ENCODE measurements around the gene SLC30A2. TPM values are rescaled to one million over a fixed set of nuclear protein-coding genes. Genes with fewer than 3 reads are reported as not detected.

SLC30A2 gene
- polyA plus RNA-seq, 1 donor from 2014 or later = 0.46 TPM

DNA sequence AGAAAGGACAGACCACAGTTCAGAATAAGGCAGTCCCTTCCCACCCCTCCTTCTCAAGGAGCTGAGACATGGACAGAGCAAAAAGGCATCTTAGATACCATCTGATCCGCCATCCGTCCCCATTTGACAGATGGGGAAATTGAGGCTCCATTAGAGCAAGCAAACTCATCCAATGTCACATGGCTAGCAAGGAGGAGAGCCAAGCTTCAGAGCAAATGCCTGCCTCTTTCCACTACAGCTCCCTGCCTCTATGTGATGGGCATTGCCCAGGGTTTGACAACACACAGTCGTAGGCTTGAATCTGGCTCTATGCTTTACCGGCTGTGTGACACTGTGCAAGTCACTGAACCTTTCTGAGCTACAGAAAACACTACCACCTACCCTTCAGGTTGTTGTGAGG lies 3.9 kb downstream of the SLC30A2 start:
- Histone ChIP-seq H3K79me2 (replicated peaks; ENCODE audit: insufficient read depth, low read length) (no peaks in the 10 kb centered on the region), H2AFZ (ENCODE audit: low read depth, low read length) (no peak overlapping the region), H3K4me3 (ENCODE audit: low read length) (no peak overlapping the region), H3K9ac (ENCODE audit: low read length) (no peak overlapping the region), H3F3A (ENCODE audit: insufficient read depth, low read length, poor library complexity, severe bottlenecking) (no peaks in the 10 kb centered on the region), H3K4me2 (ENCODE audit: low read length) (no peak overlapping the region), H3K36me3 (ENCODE audit: insufficient read depth, low read length) (no peaks in the 10 kb centered on the region), H3K27me3 (ENCODE audit: insufficient read depth, low read depth, low read length) (peaks cover 41% of the 10 kb centered on the region), H3K9me2 (ENCODE audit: insufficient read depth, low read length) (no peaks in the 10 kb centered on the region), H3K9me3 (ENCODE audit: low read length) (no peaks in the 10 kb centered on the region), H4K20me1 (ENCODE audit: insufficient read depth) (no peaks in the 10 kb centered on the region), H3K27ac (ENCODE audit: low read length) (no peak overlapping the region)
- TF ChIP-seq RAD21 (conservative IDR thresholded peaks at IDR 0.05) = no peak

DNA sequence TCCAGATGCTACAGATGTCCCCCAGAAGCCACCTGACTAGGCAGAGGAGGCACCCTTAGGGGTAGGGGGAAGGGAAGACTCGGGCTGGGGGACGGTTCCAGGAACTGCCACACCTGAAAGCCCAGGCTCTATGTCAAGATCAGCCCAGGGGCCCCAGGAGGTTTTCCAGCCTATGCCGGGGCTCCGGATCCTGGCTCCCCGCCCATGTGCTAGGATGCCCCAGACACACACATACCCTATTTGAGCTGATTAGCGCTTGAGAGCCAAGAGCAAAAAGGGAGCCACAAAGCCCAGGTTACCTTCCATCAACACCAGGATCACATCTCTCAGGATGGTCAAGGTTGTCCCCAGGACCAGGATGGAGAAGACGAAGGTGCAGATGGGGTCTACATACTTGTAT lies 4.5 kb downstream of the SLC30A2 start:
- no peaks in the 10 kb centered on the region for H3K9me2 ChIP-seq (ENCODE audit: insufficient read depth, low read length)
- no peaks in the 10 kb centered on the region for H3K9me3 ChIP-seq (ENCODE audit: low read length)
- no peak overlapping the region for H3K4me2 ChIP-seq (ENCODE audit: low read length)
- peaks cover 35% of the 10 kb centered on the region for H3K27me3 ChIP-seq (ENCODE audit: insufficient read depth, low read depth, low read length)
- no peaks in the 10 kb centered on the region for H4K20me1 ChIP-seq (ENCODE audit: insufficient read depth)
- TF ChIP-seq TAF1 (IDR thresholded peaks at IDR 0.05; ENCODE audit: low read depth) (no peak), SMC3 (conservative IDR thresholded peaks at IDR 0.05; ENCODE audit: poor library complexity) (no peak), RAD21 (conservative IDR thresholded peaks at IDR 0.05) (no peak), EP300 (conservative IDR thresholded peaks at IDR 0.05; ENCODE audit: poor library complexity, severe bottlenecking) (no peak), MXI1 (conservative IDR thresholded peaks at IDR 0.05; ENCODE audit: poor library complexity, severe bottlenecking) (no peak), POLR2AphosphoS5 (IDR thresholded peaks at IDR 0.05) (no peak), EZH2 (IDR thresholded peaks at IDR 0.05; ENCODE audit: borderline replicate concordance, insufficient read depth, low read length, poor library complexity, severe bottlenecking) (no peak)
- TF ChIP-seq, protein P1, sequence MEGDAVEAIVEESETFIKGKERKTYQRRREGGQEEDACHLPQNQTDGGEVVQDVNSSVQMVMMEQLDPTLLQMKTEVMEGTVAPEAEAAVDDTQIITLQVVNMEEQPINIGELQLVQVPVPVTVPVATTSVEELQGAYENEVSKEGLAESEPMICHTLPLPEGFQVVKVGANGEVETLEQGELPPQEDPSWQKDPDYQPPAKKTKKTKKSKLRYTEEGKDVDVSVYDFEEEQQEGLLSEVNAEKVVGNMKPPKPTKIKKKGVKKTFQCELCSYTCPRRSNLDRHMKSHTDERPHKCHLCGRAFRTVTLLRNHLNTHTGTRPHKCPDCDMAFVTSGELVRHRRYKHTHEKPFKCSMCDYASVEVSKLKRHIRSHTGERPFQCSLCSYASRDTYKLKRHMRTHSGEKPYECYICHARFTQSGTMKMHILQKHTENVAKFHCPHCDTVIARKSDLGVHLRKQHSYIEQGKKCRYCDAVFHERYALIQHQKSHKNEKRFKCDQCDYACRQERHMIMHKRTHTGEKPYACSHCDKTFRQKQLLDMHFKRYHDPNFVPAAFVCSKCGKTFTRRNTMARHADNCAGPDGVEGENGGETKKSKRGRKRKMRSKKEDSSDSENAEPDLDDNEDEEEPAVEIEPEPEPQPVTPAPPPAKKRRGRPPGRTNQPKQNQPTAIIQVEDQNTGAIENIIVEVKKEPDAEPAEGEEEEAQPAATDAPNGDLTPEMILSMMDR (IDR thresholded peaks at IDR 0.05; ENCODE audit: poor library complexity, severe bottlenecking) = no peak
- TF ChIP-seq, protein P2, sequence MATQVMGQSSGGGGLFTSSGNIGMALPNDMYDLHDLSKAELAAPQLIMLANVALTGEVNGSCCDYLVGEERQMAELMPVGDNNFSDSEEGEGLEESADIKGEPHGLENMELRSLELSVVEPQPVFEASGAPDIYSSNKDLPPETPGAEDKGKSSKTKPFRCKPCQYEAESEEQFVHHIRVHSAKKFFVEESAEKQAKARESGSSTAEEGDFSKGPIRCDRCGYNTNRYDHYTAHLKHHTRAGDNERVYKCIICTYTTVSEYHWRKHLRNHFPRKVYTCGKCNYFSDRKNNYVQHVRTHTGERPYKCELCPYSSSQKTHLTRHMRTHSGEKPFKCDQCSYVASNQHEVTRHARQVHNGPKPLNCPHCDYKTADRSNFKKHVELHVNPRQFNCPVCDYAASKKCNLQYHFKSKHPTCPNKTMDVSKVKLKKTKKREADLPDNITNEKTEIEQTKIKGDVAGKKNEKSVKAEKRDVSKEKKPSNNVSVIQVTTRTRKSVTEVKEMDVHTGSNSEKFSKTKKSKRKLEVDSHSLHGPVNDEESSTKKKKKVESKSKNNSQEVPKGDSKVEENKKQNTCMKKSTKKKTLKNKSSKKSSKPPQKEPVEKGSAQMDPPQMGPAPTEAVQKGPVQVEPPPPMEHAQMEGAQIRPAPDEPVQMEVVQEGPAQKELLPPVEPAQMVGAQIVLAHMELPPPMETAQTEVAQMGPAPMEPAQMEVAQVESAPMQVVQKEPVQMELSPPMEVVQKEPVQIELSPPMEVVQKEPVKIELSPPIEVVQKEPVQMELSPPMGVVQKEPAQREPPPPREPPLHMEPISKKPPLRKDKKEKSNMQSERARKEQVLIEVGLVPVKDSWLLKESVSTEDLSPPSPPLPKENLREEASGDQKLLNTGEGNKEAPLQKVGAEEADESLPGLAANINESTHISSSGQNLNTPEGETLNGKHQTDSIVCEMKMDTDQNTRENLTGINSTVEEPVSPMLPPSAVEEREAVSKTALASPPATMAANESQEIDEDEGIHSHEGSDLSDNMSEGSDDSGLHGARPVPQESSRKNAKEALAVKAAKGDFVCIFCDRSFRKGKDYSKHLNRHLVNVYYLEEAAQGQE (IDR thresholded peaks at IDR 0.05; ENCODE audit: borderline replicate concordance) = no peak
- H3K27ac ChIP-seq (ENCODE audit: low read length) = no peak overlapping the region
- H3K9ac ChIP-seq (ENCODE audit: low read length) = no peak overlapping the region
- no peaks in the 10 kb centered on the region for H3K79me2 ChIP-seq (replicated peaks; ENCODE audit: insufficient read depth, low read length)
- H3K4me3 ChIP-seq (ENCODE audit: low read length) = no peak overlapping the region
- no peaks in the 10 kb centered on the region for H3F3A ChIP-seq (ENCODE audit: insufficient read depth, low read length, poor library complexity, severe bottlenecking)
- H3K36me3 ChIP-seq (ENCODE audit: insufficient read depth, low read length) = no peaks in the 10 kb centered on the region
- no peak overlapping the region for H2AFZ ChIP-seq (ENCODE audit: low read depth, low read length)

DNA sequence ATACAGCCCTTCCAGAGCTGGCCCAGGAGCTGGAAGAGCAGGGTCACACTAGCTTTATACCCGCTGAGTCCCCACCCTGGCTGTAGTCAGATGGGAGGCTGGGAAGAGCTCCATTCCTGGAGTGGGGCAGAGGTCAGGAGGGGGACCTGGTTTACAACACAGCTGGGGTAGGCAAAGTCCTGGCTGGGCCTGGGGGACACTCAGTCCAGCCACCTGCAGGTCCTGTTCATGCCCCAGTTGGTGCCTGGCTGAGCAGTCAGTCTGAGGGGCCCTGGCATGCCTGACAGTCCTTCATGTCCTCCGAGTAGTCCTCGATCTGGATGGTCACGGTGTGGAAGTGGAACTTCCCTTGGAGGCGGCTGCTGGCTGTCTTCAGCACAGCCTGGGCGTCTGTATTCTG lies 7.0 kb downstream of the SLC30A2 start:
- Histone ChIP-seq H3K27me3 (ENCODE audit: insufficient read depth, low read depth, low read length) (peaks cover 10% of the 10 kb centered on the region), H3K9ac (ENCODE audit: low read length) (no peak overlapping the region), H3K9me3 (ENCODE audit: low read length) (no peaks in the 10 kb centered on the region), H4K20me1 (ENCODE audit: insufficient read depth) (no peaks in the 10 kb centered on the region), H3K4me2 (ENCODE audit: low read length) (no peak overlapping the region), H3F3A (ENCODE audit: insufficient read depth, low read length, poor library complexity, severe bottlenecking) (no peaks in the 10 kb centered on the region), H3K4me3 (ENCODE audit: low read length) (no peak overlapping the region), H3K9me2 (ENCODE audit: insufficient read depth, low read length) (no peaks in the 10 kb centered on the region), H3K36me3 (ENCODE audit: insufficient read depth, low read length) (no peaks in the 10 kb centered on the region), H2AFZ (ENCODE audit: low read depth, low read length) (no peak overlapping the region), H3K79me2 (replicated peaks; ENCODE audit: insufficient read depth, low read length) (no peaks in the 10 kb centered on the region), H3K27ac (ENCODE audit: low read length) (no peak overlapping the region)
- TF ChIP-seq, protein P2 (IDR thresholded peaks at IDR 0.05; ENCODE audit: borderline replicate concordance) = no peak
- TF ChIP-seq, protein P1 (IDR thresholded peaks at IDR 0.05; ENCODE audit: poor library complexity, severe bottlenecking) = no peak
- TF ChIP-seq EZH2 (IDR thresholded peaks at IDR 0.05; ENCODE audit: borderline replicate concordance, insufficient read depth, low read length, poor library complexity, severe bottlenecking) = no peak
- TF ChIP-seq RAD21 (conservative IDR thresholded peaks at IDR 0.05) = no peak
- TF ChIP-seq TAF1 (IDR thresholded peaks at IDR 0.05; ENCODE audit: low read depth) = no peak
